ENCODE data around the gene IL4. TPM values are rescaled to one million over a fixed set of nuclear protein-coding genes. Genes with fewer than 3 reads are reported as not detected.
A peak's percentile ranks its signal among the peaks of the same experiment; 100 is the strongest.

The IL4 gene
- total RNA-seq, 4 donors from 2014 or later, result not detected

DNA sequence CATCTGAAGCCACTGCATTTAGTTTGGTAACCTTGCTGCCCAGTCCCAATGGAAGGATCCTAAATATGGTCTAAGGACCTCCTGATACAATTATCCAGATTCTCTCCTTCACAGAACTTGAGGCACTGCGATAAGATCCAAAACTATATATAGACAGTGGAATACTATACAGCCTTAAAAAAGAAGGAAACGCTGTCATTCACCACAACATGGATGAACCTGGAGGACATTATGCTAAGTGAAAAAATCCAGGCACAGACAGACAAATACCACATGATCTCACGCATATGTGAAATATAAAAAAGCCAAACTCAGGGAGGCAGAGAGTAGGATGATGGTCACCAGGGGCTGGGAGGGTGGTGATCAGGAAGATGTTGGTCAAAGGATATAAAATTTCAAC is 2.8 kb upstream of the IL4 start:
- H3K27ac ChIP-seq (replicated peaks in 1 of 4), result no peak overlapping the region
- H3K9me3 ChIP-seq, result no peaks in the 10 kb centered on the region
- DNase-seq (ENCODE audit: extremely low spot score), result no peak
- peaks cover 0 to 14% (median 9%) of the 10 kb centered on the region in 4 donors for H3K4me1 ChIP-seq
- TF ChIP-seq POLR2AphosphoS5 (IDR thresholded peaks at IDR 0.05), result no peak
- no peak for TF ChIP-seq EP300 (IDR thresholded peaks at IDR 0.05)
- TF ChIP-seq, protein P1, sequence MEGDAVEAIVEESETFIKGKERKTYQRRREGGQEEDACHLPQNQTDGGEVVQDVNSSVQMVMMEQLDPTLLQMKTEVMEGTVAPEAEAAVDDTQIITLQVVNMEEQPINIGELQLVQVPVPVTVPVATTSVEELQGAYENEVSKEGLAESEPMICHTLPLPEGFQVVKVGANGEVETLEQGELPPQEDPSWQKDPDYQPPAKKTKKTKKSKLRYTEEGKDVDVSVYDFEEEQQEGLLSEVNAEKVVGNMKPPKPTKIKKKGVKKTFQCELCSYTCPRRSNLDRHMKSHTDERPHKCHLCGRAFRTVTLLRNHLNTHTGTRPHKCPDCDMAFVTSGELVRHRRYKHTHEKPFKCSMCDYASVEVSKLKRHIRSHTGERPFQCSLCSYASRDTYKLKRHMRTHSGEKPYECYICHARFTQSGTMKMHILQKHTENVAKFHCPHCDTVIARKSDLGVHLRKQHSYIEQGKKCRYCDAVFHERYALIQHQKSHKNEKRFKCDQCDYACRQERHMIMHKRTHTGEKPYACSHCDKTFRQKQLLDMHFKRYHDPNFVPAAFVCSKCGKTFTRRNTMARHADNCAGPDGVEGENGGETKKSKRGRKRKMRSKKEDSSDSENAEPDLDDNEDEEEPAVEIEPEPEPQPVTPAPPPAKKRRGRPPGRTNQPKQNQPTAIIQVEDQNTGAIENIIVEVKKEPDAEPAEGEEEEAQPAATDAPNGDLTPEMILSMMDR (IDR thresholded peaks at IDR 0.05), result no peak
- no peak for TF ChIP-seq POLR2A (IDR thresholded peaks at IDR 0.05; ENCODE audit: low read depth)
- no peaks in the 10 kb centered on the region for H3K27me3 ChIP-seq
- WGBS, result 95% methylated on average over 3 of the region's 3 CpGs
- no peaks in the 10 kb centered on the region for H3K36me3 ChIP-seq
- H3K4me3 ChIP-seq, result no peak overlapping the region
- intact Hi-C loops (cut with DNase I), result no loop called here

DNA sequence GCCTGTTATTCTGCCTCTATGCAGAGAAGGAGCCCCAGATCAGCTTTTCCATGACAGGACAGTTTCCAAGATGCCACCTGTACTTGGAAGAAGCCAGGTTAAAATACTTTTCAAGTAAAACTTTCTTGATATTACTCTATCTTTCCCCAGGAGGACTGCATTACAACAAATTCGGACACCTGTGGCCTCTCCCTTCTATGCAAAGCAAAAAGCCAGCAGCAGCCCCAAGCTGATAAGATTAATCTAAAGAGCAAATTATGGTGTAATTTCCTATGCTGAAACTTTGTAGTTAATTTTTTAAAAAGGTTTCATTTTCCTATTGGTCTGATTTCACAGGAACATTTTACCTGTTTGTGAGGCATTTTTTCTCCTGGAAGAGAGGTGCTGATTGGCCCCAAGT is 301 bp upstream of the IL4 start:
- H3K4me3 ChIP-seq, result no peak overlapping the region
- H3K27ac ChIP-seq (replicated peaks in 1 of 4), result no peak overlapping the region
- H3K4me1 ChIP-seq, result peaks cover 0 to 24% (median 17%) of the 10 kb centered on the region in 4 donors
- TF ChIP-seq POLR2AphosphoS5 (IDR thresholded peaks at IDR 0.05) (no peak), POLR2A (IDR thresholded peaks at IDR 0.05; ENCODE audit: low read depth) (no peak), EP300 (IDR thresholded peaks at IDR 0.05) (no peak)
- TF ChIP-seq, protein P1 (IDR thresholded peaks at IDR 0.05), result no peak
- H3K27me3 ChIP-seq, result no peaks in the 10 kb centered on the region
- 90% methylated on average over 1 of the region's 1 CpG for WGBS
- H3K36me3 ChIP-seq, result no peaks in the 10 kb centered on the region
- DNase-seq (ENCODE audit: extremely low spot score), result no peak
- H3K9me3 ChIP-seq, result no peaks in the 10 kb centered on the region
- intact Hi-C loops (cut with DNase I), result no loop called here

DNA sequence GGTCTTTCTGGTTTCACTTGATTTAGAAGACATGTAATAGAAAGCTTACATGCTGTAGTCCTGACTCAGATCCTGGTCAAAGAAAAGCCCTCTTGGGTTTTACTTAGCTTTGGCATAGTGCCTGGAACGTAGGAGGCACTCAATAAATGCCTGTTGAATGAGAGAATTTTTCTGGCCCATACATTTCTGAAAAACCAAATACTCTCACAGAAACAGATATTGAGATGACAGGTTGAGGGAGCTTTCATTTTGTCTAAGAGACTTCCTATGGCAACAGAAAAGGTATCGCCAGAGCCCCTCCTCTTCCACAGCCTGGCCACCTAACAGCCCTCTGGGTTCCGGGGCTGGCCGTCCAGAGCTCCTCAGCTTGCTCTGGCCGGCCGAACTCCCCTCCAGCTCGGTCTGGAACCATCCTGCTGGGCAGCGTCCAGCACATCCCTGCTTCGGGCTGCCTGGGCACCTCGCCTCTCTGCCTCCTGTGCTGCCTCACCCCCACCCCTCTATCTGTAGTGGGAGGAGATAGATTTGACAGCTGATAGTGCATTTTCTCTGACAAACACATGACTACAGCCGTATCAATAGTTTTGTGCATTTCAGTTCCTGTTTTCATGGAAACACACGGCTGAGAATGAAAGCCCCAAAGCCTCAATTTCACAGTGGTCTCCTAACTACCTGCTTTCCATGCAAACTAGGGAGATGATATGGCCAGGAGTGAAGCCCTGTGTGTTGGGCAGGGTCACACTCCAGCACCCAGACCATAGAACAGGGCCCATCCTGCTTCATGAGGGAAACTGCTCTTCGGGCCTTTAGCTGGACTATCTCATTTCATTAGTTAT is 1.1 kb downstream of the IL4 start:
- intact Hi-C loops (cut with DNase I), result no loop called here
- Histone ChIP-seq H3K9me3 (no peaks in the 10 kb centered on the region), H3K27ac (replicated peaks in 1 of 4) (peak overlapping the region; percentile 49 to 70 (median 60)), H3K36me3 (no peaks in the 10 kb centered on the region), H3K4me3 (no peak overlapping the region), H3K4me1 (peaks cover 0 to 24% (median 17%) of the 10 kb centered on the region in 4 donors), H3K27me3 (no peaks in the 10 kb centered on the region)
- DNase-seq (ENCODE audit: extremely low spot score), result peak; percentile 87
- TF ChIP-seq, protein P1 (IDR thresholded peaks at IDR 0.05), result no peak
- TF ChIP-seq POLR2AphosphoS5 (IDR thresholded peaks at IDR 0.05) (no peak), EP300 (IDR thresholded peaks at IDR 0.05) (no peak)
- 54% methylated on average over 5 of the region's 13 CpGs for WGBS

DNA sequence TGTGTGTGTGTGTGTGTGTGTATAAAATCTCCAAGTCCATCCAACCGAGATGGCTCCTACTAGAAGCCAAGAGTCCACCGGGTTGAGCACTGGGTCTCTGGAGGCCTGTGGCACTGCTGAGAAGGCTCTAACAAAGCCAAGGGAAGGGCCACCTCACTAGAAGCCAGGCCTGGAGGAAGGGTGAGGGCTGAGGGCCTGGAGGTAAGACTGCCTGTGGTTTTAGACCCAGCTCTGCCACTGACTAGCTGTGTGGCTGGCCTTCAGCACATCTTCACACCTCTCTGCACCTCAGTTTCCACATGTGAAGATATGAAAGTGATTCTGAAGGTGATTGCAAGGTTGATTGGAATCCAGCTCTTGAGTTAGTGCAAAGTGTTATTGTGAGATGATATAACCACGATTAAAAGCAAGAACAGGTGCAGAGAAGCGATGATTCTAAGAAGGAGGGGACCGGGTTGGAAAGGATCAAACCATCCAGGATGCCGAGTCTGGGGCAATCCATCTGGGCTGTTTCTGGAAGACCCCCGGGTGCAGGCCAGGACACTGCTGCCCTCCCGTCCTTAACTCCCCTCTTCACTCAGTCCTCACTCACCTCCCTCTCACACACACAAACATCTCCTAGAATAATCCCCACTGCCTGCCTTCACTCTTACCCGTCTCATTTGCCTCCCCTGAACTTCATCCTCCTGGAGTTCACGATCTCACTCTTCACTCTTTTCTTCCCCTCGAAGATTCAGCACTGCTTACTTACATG is 2.3 kb downstream of the IL4 start:
- H3K27me3 ChIP-seq, result no peaks in the 10 kb centered on the region
- H3K4me3 ChIP-seq, result no peak overlapping the region
- no peaks in the 10 kb centered on the region for H3K9me3 ChIP-seq
- WGBS, result 95% methylated on average over 9 of the region's 11 CpGs
- intact Hi-C loops (cut with DNase I), result no loop called here
- H3K36me3 ChIP-seq, result no peaks in the 10 kb centered on the region
- peaks cover 0 to 24% (median 17%) of the 10 kb centered on the region in 4 donors for H3K4me1 ChIP-seq
- H3K27ac ChIP-seq (replicated peaks in 1 of 4), result no peak overlapping the region
- DNase-seq (ENCODE audit: extremely low spot score), result peak; percentile 72
- TF ChIP-seq POLR2AphosphoS5 (IDR thresholded peaks at IDR 0.05) (no peak), EP300 (IDR thresholded peaks at IDR 0.05) (no peak), POLR2A (IDR thresholded peaks at IDR 0.05; ENCODE audit: low read depth) (no peak)
- TF ChIP-seq, protein P1 (IDR thresholded peaks at IDR 0.05), result no peak

All from esophagus muscularis mucosa (tissue), 4 donors.